Measurements from ENCODE around the gene IL1RAPL2. TPM values are rescaled to one million over a fixed set of nuclear protein-coding genes. Genes with fewer than 3 reads are reported as not detected.

Gene IL1RAPL2
- total and polyA plus RNA-seq, 2 of the 4 experiments (the other 2 are of a cell fraction): 0.03 TPM; not detected in 1

DNA sequence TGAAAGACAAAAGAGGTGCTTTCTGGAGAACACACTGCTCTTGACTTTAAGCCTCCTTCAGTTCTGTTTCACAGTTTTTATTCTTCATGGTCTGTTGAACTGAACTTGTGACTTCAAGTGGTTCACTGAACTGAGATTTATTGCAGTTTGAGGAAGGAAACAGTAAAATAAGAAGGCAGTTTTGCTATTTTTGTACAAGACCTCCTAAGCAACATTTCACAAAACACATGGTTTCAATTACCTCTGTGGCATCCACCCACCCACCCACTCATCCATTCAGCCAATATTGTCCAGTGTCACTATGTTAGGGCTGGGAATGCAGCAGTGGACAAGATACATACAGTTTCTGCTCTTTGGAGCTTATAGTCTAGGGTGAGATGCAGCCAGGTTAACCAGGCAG is 131.3 kb downstream of the IL1RAPL2 start:
- no peak overlapping the region for H4K91ac ChIP-seq (ENCODE audit: insufficient read depth, low read depth, low read length)
- H3K27ac ChIP-seq (ENCODE audit: insufficient read depth, low read length): no peak overlapping the region
- no peaks in the 10 kb centered on the region for H3K79me1 ChIP-seq (ENCODE audit: low read depth in 1 of 2, low read length in 2 of 2)
- no peaks in the 10 kb centered on the region; the same call in 1 of the 2 replicates for H3K27me3 ChIP-seq (ENCODE audit: control insufficient read depth, insufficient read depth, low read length)
- DNase-seq (no peak), ATAC-seq (ENCODE audit: low read depth) (no peak)
- H2BK15ac ChIP-seq (ENCODE audit: low read depth, low read length): no peak overlapping the region
- no peaks in the 10 kb centered on the region for H3K9me1 ChIP-seq (ENCODE audit: insufficient read depth, low read length)
- H3K18ac ChIP-seq (ENCODE audit: low read depth, low read length): no peak overlapping the region
- no peak overlapping the region for H2BK5ac ChIP-seq (ENCODE audit: low read depth, low read length, poor library complexity, severe bottlenecking)
- no peak overlapping the region for H3K14ac ChIP-seq (replicated peaks; ENCODE audit: low read depth, low read length)
- no peak overlapping the region for H3K56ac ChIP-seq (ENCODE audit: extremely low read depth, insufficient read depth, low read length)
- no TSS peak for BruUV-seq (replicated peaks)
- no peak overlapping the region for H3K4me2 ChIP-seq (ENCODE audit: low read depth, low read length)
- H4K8ac ChIP-seq (ENCODE audit: low read depth in 2 of 2, low read length in 2 of 2): no peak overlapping the region
- H3K36me3 ChIP-seq (ENCODE audit: control insufficient read depth, insufficient read depth, low read length): no peaks in the 10 kb centered on the region
- no peak overlapping the region for H2BK120ac ChIP-seq (ENCODE audit: low read depth, low read length)
- H2AK9ac ChIP-seq (replicated peaks; ENCODE audit: low read depth, low read length, poor library complexity): no peak overlapping the region
- intact Hi-C loops (cut with micrococcal nuclease): no loop called here
- no peak overlapping the region for H4K5ac ChIP-seq (ENCODE audit: low read depth, low read length)
- H2BK20ac ChIP-seq (ENCODE audit: low read depth, low read length): no peak overlapping the region
- no peaks in the 10 kb centered on the region for H4K20me1 ChIP-seq (ENCODE audit: insufficient read depth, low read length)
- no peaks in the 10 kb centered on the region; the same call in 1 of the 2 replicates for H3K9me3 ChIP-seq (ENCODE audit: control insufficient read depth, insufficient read depth, low read length)
- no peak overlapping the region for H3K4me3 ChIP-seq (ENCODE audit: insufficient read depth, low read depth, low read length)
- POLR2A ChIA-PET (ENCODE audit: unreplicated experiment): no interaction called here
- H2AK5ac ChIP-seq (ENCODE audit: low read depth, low read length): no peak overlapping the region
- CTCF ChIA-PET: no interaction called here
- H3K4ac ChIP-seq (ENCODE audit: low read depth, low read length): no peak overlapping the region
- dilution Hi-C loops (cut with HindIII; ENCODE audit: low sequenced_read_pairs, unreplicated experiment): no loop called here
- no peak overlapping the region for H2AFZ ChIP-seq (replicated peaks; ENCODE audit: low read length, poor library complexity)
- H3K4me1 ChIP-seq (ENCODE audit: control insufficient read depth, insufficient read depth, low read length): no peaks in the 10 kb centered on the region
- no peak for TF ChIP-seq POLR2A (IDR thresholded peaks at IDR 0.05; ENCODE audit: low read depth, low read length)
- no peak for TF ChIP-seq CHD1 (IDR thresholded peaks at IDR 0.05; ENCODE audit: low read depth, low read length)
- TF ChIP-seq, protein P1, sequence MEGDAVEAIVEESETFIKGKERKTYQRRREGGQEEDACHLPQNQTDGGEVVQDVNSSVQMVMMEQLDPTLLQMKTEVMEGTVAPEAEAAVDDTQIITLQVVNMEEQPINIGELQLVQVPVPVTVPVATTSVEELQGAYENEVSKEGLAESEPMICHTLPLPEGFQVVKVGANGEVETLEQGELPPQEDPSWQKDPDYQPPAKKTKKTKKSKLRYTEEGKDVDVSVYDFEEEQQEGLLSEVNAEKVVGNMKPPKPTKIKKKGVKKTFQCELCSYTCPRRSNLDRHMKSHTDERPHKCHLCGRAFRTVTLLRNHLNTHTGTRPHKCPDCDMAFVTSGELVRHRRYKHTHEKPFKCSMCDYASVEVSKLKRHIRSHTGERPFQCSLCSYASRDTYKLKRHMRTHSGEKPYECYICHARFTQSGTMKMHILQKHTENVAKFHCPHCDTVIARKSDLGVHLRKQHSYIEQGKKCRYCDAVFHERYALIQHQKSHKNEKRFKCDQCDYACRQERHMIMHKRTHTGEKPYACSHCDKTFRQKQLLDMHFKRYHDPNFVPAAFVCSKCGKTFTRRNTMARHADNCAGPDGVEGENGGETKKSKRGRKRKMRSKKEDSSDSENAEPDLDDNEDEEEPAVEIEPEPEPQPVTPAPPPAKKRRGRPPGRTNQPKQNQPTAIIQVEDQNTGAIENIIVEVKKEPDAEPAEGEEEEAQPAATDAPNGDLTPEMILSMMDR (conservative IDR thresholded peaks at IDR 0.05; ENCODE audit: low read depth, low read length): no peak
- TF ChIP-seq MAZ (IDR thresholded peaks at IDR 0.05; ENCODE audit: borderline replicate concordance, low read depth, low read length): no peak
- TF ChIP-seq NFE2L2 (IDR thresholded peaks at IDR 0.05; ENCODE audit: low read depth, low read length): no peak
- no peak for TF ChIP-seq MXI1 (IDR thresholded peaks at IDR 0.05; ENCODE audit: borderline replicate concordance, low read depth, low read length)
- TF ChIP-seq, protein P2, sequence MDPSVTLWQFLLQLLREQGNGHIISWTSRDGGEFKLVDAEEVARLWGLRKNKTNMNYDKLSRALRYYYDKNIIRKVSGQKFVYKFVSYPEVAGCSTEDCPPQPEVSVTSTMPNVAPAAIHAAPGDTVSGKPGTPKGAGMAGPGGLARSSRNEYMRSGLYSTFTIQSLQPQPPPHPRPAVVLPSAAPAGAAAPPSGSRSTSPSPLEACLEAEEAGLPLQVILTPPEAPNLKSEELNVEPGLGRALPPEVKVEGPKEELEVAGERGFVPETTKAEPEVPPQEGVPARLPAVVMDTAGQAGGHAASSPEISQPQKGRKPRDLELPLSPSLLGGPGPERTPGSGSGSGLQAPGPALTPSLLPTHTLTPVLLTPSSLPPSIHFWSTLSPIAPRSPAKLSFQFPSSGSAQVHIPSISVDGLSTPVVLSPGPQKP (IDR thresholded peaks at IDR 0.05; ENCODE audit: borderline replicate concordance, low read depth, low read length): no peak
- TF ChIP-seq SMC3 (IDR thresholded peaks at IDR 0.05; ENCODE audit: low read depth, low read length): no peak
- TF ChIP-seq FOS (IDR thresholded peaks at IDR 0.05; ENCODE audit: low read depth, low read length): no peak
- TF ChIP-seq RFX5 (IDR thresholded peaks at IDR 0.05; ENCODE audit: low read depth, low read length): no peak
- TF ChIP-seq RCOR1 (IDR thresholded peaks at IDR 0.05; ENCODE audit: insufficient replicate concordance, low read length): no peak
- TF ChIP-seq CEBPB (IDR thresholded peaks at IDR 0.05; ENCODE audit: low read depth, low read length): no peak
- TF ChIP-seq BHLHE40 (IDR thresholded peaks at IDR 0.05; ENCODE audit: low read depth, low read length): no peak
- no peak overlapping the region for H3K9ac ChIP-seq (ENCODE audit: low read depth, low read length)
- in situ Hi-C loops (cut with MboI; ENCODE audit: low sequenced_read_pairs): no loop called here
- H3K23ac ChIP-seq (ENCODE audit: low read depth, low read length): no peak overlapping the region
